GM21717 (cell line): ENCODE results near the gene PUM1.

Experiments
- ATAC-seq: cut with Tn5 transposase; IDR thresholded peaks from one replicate; pipeline ENCODE4 v1.9.1; 2021; ENCODE audit warnings: mild to moderate bottlenecking, moderate library complexity; ENCODE audit not compliant: unreplicated experiment

Gene PUM1

DNA sequence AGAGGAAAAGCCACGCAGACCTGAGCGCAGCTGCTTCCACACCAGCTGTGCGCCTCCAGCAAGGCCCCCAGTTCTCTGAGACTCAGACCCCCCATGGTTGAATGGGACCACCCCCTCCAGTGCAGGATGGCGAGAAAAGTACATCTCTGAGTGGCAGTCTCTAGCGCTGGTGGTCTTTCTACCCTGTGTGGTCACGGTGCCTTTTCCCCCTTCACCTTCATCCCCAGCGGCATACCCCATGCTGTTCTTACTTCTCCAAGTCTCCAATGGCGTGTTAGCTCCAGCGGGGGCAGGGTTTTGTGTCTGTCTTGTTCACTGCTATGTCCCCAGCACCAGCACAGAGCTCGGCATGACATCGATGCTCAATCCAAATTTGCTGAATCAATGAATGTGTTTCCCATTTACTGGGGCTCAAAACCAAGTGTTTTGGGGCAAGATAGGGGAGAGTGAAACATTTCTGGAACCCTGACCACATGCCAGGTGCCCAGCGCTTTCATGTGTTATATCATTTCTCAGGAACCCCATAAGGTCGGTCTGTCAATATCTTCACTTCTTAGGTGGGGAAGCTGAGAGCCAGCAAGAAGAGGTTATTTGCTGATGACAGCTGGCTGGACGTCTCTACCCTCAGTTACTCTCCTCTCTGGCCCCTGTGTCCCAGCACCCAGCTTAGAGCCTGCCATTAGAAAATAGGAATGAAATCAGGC is 156.0 kb downstream of the PUM1 start:
- no peak for ATAC-seq

DNA sequence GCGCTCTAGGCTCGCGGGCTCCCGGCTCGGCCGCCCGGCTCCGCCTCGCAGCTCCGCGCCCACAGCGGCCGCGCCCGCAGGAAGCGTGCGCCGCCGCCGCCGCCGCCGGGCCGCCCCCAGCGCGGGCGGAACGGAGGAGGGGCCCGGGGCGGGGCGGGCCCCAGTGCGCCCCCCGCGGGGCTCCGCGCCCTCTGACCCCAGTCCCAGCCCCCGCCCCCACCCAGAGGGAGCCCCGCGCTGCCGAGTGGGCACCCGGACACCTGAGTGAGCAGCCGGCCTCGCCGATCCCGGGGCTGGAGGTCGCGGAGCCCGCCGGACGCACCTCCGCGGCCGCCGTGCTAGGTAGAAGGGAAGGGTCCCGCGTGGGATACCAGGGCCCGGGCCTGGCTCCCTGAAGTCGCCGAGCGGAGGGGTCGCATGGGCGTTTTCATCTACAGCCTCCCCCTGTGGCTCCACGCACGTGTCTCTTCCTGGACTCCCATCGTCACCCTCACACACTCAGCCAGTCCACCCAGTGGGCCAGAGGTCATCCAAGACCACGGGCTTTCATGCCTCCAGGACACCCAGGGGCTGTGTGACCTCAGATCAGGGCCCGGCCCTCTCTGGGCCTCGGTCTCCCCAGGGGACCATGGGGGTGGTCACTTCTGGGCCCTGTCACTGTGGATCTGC is 156.7 kb downstream of the PUM1 start, which contains the start of gene SDC3:
Gene SDC3 (minus strand): TSS at position 63 of the 669 bp plus-strand sequence. CDS start 172 bp downstream, outside the sequence.
- ATAC-seq = no peak

DNA sequence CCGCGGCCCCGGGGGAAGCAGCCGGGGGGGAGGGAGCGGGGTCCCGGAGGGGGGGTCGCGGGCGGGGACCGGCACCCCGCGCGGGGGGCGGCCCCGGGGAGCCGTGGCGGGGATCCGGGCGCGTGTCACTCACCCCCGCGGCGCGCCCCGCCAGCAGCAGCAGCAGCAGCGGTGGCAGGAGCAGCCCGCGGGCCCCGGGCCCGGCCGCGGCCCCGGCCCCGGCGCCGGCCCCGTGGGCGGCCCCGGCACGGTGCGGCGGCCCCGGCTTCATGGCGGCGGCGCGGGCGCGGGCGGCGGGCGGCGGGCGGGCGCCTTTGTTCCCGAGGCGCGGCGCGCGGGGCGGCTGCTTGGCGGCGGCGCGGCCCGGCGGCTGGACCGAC is 157.2 kb downstream of the PUM1 start:
- ATAC-seq = no peak

DNA sequence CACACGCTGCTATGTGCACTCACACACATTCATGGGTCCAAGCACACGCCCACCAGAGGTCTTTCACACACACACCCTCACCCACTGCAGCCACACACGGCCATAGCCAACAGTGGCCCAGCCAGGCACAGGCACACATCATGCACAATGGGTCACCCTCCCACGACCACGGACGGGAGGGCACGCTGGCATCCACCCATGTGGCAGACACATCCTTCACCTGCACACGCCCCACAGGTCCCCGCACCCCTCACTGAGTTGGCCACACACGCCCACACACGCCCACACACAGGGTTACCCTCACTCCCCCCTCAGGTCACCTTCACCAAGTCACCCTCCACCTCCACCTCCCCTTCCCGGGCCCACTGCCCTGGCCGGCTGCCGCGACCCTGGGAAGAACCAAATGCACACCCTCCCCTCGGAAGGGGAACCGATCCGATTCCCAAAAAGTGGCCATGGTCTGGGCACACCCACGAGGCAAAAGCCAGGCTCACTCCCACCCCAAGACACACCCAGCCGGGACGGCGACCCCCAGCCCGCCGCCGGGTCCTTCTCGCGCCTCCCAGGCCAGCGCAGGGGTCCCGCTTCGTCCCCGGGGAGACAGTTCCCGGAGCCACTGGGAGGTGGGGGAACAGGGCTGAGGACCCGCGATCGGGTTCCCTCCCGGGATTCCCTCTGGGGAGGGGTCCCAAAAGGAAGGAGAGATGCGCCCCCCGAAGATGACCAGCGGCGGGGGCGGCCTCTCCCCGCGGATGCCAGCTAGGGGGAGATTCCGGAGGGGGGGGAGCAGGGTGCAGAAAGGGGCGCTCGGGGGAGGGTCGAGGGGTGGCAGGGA is 157.8 kb downstream of the PUM1 start:
- no peak for ATAC-seq

DNA sequence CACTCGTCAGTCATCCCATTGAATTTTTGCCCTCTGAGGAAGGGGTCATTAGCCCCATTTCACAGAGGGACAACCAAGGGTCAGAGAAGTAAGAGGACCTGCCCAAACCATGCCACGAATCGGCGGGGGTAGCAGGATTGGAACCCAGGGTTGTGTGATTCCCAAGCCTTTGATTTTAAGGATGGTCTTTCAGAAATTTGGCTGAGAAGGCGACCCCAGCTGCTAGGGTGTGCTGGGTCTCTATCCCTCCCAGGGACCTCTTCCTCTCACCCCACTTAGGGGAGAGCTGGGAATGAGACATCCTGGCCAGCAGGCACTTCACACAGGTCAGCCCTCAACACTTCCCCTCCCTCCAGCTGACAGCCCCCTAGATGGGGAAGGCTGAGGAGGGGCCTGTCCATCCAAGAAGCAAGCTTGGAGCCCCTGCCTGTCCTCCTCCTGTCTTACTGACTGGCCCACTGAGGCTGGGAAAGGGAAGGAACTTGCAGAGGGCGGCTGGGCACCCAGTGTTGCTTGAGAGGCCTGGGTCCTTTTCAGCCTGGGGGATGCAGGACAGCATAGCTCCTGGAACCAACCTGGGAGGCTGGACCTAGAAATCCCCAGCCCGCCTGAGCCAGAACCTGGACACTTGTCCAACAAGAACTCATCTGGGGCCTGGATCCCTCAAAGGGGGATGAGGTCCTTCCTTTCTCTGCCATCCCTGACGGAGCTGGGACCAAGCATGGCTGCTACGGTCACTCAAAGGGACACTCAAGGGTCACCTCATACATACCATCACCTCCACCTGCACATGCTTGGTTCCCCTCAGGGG is 158.7 kb downstream of the PUM1 start:
- ATAC-seq = no peak

DNA sequence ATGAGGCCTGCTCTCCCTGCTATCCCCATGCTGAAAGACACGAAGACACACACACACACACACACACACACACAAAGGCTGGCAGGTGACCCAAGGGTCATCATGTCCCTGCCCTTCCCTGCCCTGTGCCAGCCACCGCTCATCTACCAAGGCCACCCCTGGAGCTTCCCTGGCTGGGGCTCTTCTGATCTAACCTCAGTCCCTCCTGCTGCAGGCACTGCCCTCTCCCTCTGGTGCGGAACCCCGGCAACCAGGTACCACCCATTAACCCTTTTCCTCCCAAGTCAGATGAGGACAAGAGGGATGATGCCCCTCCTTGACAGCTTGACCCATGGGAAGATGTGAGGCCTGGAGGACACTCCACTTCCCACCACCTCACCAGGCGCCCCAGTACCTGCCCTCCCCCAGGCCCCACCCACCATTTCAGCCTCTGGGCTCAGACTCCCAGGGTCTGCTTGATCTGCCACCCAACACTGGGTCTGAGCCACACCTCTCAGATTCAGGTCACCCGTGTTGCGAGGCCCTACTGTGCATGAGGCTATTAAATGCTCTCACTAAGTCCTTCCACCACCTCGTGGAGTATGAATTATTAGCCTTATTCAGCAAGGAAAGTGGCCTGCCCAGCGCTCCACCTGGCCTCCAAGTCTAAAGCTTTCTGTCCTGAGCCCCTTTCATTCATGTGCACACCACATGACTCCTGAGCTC is 159.4 kb downstream of the PUM1 start:
- ATAC-seq = no peak

DNA sequence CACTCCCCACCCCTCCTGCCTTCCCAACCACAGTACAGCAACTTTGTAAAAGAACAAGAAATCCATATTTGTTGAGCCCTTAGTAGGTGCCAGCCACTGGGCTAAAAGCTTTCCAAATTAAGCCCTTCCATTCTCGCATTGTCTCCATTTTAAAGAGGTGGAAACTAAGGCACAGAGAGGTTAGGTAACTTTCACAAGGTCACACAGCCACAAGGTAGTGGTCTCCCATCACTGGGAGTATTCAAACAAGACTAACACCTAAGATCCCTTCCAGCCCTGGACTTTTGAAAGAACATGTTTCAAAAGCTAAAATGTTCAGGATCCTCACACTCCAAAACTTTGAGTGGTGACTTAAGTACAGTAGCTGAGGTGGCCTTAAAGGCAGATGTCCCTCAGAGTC is 160.1 kb downstream of the PUM1 start:
- no peak for ATAC-seq

DNA sequence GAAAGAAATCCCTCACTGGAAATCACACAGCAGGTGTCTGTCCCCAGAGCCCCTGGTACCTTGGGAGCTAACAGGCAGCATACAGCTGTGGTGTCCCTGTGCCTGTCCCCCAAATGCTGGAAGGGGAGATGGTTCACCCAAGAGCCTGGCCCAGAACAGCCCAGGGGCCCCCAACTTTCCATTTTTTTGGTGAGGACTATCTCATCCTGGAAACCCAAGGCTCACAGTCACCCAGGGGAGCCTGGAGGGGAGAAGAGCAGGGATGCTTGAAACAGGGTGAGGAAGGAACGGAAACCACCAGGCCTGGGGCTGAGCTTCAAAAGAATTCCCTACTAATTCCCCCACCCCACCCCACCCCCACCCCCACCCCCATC is 160.6 kb downstream of the PUM1 start:
- ATAC-seq = no peak

DNA sequence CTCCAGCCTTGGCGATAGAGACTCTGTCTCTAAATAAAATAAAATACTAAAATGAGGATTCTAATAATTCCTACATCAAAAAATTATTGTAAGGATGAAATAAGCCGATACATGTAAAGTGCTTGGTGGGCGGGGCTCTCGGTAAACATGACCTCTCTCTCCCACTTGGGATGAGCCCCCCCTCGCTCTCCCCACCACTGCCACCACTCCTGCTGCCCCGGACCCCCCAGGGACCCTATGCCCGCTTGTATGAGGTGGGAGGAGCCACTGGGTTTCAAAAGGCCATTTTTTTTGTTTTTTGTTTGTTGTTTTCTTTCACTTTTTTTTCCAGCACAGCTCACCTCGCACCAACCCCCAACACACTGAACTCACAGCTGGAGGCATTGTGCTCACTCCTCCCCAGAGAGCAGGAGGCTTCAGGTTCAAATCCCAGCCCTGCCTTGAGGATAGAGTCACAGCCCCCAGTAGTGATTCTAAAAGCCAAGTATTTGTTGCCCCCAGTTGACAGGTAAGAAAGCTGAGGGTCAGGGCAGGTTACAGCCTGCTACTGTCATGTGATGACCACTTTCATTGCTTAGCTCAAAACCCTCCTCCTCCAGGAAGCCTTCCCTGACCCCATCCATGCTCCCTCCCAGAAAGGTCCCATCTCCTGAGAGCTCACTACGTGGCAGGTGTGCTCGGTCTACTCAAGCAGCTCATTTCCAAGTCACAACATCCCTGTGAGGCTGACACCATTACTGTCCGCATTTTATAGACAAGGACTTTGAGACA is 161.1 kb downstream of the PUM1 start:
- no peak for ATAC-seq

DNA sequence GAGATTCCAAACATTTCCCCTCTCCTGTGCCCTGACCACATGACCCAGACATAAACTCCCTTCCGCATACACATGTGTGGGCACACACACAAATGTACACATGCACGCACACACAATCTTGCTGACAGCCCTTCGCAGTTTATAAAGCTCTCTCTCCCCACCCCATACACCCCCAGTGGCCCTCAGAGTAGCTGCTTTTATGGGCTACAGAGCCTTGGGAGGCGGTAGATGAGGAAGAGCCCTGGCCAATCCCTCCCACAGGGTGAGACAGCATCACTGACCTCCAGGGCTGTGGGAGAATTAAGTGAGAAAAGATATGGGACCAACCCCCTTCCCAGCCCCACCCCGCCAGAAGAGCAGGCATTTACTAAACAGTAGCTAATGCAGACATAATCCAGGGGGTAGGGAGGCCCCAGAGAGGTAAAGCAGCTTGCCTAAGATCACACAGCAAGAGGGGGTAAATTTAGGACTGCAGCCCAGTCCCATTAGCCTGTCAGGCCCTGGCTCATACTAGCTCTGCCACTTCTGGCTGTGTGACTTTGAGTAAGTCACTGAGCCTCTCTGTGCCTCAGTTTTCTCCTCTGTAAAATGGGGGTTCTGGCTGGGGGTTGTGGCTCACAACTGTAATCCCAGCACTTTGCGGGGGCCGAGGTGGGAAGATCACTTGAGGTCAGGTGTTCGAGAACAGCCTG is 162.0 kb downstream of the PUM1 start:
- no peak for ATAC-seq

DNA sequence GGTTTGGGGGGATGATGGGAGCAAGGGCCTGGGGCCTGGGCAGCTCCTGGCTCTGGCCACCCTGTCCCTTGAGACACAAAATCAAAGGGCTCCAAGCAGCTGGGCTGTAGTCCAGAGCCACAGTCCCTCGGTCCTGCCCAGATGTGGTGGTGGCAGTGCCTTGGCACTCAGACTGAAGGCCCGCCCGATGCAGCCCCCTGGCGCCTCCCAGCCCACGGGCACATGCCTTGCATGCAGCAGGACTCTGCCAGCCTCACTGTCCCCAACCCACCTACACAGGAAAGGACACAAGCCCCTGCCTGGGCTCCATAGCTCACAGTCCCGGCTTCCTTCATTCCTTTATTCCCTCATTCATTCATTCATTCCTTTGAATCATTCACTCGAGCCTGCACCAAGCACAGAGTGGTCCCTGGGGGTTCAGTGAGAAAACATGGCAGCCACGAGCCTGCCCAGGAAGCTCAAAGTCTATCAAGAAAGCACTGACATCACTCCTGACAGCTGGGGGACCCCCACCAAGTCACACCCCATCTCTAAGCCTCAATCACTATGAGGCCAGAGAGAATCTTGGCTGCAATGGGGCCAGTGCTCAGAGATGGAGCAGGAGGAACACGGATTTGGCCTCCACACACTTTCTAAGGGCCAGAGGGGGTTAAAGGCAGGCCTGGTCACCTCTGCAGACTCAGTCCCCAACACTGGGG is 162.8 kb downstream of the PUM1 start:
- ATAC-seq = no peak

DNA sequence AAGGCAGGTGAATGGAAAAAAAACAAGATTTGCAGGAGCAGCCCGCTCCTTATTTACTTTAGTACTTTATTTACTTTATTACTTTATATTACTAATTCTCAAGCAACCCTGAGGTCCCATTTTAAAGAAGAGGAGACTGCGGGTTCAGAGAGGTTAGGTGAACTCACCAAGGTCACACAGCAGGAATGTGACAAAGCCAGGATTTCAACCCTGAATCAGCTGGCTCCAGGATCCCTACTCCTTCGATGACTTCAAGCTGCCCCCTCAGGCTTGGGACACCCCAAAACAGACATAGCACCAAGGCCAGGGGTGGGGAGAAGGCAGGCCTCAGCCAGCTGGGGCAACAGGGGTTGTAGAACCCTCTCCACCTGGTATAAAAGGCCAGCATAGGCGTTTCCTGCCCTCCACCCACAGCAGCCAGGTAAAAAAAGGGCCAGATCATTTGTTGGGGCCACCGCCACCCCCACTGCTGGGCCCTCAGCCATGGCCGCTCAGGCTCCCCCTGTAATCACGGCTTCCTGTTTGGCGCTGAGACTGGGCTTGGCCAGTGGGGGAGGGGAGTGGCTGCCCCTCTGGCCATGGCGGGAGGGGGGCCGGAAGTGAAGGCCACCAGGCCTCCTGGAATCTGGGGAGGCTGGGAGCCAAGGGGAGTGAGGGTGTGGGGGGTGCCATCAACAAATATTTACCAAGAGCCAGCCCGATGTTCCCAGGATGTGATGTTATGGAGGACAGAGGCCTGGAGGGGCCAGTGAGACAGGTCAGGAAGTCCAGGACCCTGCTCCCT is 163.5 kb downstream of the PUM1 start:
- no peak for ATAC-seq

DNA sequence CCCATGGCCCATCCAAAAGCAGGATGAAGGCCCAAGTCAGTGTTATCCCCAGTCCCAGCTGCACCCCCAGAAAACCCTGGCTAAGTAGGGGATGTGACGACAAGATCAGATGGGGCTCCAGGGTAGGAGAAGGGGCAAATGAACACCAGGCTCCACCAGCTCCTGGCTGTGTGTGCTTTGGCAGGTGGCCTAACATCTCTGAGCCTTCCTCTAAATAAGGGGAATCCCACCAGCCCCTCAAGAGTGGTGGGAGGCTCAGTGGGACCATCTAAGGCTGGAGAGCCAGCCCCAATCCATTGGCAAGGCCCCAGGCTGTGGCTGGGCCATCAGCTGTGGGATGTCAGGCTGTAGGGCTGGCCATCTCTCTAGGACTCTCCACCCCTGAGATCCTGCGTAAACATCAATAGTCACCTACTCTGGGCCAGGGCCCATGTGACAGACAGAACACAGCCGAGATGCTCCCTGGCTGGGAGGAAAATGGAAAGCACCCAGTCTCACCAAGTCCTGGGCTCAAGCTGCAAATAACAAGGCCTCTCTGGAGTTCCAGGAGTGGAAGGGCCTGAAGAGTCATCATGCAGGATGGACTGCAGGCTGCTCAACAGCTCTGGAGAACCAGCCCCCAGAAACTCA is 164.5 kb downstream of the PUM1 start:
- no peak for ATAC-seq

DNA sequence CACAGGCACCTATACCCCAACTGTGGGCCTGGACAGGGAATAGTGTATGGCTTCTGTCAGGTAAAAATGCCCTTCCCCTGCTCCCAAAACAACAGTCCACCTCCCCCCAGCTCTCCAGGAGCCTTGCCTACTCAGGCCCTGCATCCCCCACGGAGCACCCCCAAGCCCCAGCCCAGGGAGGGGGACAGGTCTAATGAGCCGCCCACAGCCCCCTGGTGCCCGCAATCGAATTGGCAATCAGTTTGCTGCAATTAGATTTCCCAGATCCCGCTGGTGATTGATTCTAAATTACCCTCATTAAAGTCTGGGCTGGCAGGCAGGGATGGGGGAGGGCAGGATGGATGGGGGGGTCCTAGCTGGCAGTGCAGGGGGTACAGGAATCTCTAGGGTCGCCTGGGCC is 165.0 kb downstream of the PUM1 start:
- ATAC-seq = no peak

DNA sequence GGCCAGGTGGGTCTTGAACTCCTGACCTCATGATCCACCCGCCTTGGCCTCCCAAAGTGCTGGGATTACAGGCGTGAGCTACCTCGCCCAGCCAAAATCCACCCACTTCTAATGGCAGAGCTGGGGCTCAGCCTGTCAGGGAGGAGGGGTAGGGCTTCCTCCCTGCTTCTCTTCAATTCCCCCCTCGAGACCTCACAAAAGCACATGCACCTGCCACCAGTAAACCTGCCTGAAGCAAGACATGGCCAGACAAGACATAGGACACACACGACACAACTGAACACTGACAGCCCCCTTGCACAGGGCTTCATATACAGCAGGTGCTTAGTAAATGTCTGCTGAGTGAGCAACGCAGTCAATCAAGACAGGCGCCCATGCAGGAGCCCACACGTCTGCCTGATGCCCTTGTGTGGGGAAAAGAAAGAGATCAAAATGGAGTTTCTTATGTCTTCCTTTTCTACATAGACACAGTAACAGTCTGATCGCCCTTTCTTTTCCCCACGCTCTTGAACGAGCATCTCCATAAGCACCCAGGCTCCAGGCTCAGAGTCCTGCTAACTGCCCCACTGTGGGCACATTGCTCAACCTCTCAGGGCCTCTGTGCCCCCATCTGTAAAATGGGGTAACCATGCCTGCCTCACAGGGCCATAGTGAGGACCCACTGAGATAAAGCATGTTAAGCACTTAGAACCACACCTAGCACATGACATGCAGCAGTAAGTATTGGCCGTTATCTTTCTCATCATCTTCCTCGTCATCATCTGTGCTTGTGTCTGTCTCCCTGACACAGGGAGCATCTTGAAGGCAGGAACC is 165.7 kb downstream of the PUM1 start:
- ATAC-seq = no peak

DNA sequence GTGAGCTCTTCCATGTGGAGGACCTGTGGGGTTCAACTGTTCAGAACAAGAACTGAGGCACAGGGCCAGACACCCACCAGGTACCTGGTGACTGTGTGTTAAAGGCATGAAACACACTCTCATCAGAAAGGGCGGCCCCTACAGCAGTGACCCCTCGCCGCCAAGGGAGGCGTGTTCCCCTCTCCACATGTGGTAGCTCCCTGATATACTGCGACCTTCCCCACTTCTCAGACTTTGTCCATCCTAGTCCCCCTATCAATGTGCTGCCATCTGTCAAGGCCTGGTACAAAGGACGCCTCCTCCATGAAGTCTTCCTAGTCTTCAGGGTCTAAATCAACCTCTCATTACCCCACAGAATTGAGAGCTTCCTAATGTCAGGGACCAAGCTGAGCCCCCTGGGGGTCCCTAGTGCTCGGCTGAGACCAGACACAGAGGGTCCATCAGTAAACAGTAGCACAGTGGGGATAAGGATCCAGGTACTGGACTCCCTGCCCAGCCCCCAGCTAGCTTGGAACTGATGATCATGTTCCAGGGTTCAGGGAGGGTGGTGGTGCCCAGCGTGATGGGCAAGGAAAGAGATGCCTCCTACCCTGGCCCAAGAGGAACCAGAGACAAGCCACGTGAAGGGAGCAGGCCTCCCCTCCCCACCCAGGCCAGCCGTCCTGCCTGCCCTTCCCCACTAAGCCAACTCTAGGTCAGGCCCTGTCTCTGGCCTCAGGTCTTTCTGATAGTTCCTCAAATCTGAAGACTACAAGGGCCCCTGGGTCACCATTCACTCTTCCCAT is 167.3 kb downstream of the PUM1 start:
- no peak for ATAC-seq
